ENCODE data around the gene FLACC1.
"Not testable (repeated sequence)": the region's sequence is repeated elsewhere in the genome, so short reads cannot be mapped to it uniquely, and the experiment has no call there.

Gene FLACC1

GRCh38 chr2:201254081-201254730 lies 102.9 kb downstream of the FLACC1 start:
- DNase-seq (ENCODE audit: low read depth) = no peak

GRCh38 chr2:201250741-201251140 lies 106.4 kb downstream of the FLACC1 start:
- no peak for DNase-seq (ENCODE audit: low read depth)

- DNase-seq (ENCODE audit: low read depth) = no peak
These were observed 107.3 kb downstream of the FLACC1 start for GRCh38 chr2:201249889-201250288.

DNA sequence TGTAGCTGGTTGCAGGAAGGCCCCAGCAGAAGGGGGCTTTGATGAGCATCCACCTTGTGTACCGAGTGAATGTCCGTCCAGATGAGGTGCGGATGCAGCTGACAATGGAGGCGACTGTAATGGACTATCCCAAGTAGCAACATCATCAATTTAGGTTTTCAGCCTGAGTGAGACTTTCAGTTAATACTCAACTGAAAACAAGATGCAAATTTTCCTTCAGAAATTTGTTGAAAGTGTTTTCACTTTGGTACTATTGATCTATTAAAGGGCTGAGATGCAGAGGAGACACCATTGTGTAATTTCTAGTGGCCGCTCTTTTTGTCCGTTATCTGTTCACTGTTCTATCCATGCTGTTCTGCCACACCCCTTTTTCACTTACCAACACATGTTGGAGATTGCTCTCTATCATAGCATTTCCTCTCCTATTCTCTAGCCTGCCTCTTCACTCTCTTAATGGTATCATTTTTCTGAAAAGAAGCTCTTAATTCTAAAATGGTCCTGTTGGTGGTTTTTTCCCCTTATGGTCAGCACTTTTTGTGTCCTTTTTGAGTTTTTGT lies 108.8 kb downstream of the FLACC1 start:
- no peak for DNase-seq (ENCODE audit: low read depth)

- no peak for DNase-seq (ENCODE audit: low read depth)
These were observed 110.9 kb downstream of the FLACC1 start for GRCh38 chr2:201246280-201246679.

DNA sequence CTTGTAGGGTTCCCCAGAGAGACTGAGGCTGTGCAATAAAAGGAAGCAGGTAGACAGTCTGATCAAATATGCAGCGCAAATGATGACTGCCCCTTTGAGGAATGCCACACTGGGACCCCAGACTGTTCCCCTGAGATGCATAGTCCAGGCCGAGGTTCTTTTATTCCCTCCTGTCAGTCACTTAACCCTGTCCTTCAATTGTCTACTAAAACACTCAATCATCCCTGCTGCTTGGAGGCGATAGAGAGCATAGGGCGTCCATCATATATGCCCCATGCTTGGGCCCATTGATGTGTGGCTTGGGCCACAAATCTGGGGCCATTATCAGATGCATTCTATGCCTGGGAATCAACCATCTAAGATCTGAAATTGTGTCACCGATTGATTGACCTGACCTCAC lies 112.3 kb downstream of the FLACC1 start:
- DNase-seq (ENCODE audit: low read depth) = no peak

GRCh38 chr2:201242571-201243277 lies 114.4 kb downstream of the FLACC1 start:
- DNase-seq (ENCODE audit: low read depth) = no peak

GRCh38 chr2:201239167-201239935 lies 117.8 kb downstream of the FLACC1 start:
- not testable (repeated sequence) for DNase-seq (ENCODE audit: low read depth)
